Measurements from ENCODE around the gene PTPRD. TPM values are rescaled to one million over a fixed set of nuclear protein-coding genes. Genes with fewer than 3 reads are reported as not detected.
"Not testable (repeated sequence)": the region's sequence is repeated elsewhere in the genome, so short reads cannot be mapped to it uniquely, and the experiment has no call there.

Gene PTPRD
- polyA plus RNA-seq, 4 donors, result 2.1 to 5.6 (median 3.9) TPM

DNA sequence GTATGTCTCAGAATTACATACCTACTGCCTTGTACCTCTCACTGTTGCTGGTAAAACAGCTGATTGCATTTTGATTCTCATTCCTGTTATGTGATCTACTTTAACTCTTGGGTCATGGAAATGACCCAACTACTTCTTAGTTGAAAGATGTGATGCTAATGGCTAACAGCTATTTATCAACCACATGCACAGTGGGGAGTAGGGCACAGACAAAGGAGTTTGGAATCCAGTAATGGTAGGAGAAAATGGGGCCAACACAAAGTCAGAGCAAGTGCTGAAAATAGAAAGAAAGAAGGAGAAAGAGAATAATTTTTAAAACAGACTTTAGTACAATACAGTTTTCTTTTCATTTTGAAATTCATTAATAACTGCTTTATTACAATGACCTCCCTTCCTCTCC is 241.0 kb downstream of the PTPRD start:
- no peak overlapping the region for H3K4me3 ChIP-seq (ENCODE audit: low read depth in 1 of 3, low read length in 3 of 3)
- DNase-seq (no peak), FAIRE-seq (no peak)
- no peaks in the 10 kb centered on the region for H3K36me3 ChIP-seq (ENCODE audit: control insufficient read depth in 3 of 3, insufficient read depth in 2 of 3, low read depth in 1 of 3, low read length in 3 of 3)
- no peaks in the 10 kb centered on the region for H3K27me3 ChIP-seq (ENCODE audit: control insufficient read depth in 3 of 3, insufficient read depth in 3 of 3, low read length in 3 of 3)
- no peaks in the 10 kb centered on the region for H3K9me3 ChIP-seq (ENCODE audit: control insufficient read depth in 2 of 2, insufficient read depth in 1 of 2, low read depth in 1 of 2, low read length in 1 of 2)
- H3K4me1 ChIP-seq (ENCODE audit: control insufficient read depth in 3 of 3, insufficient read depth in 2 of 3, low read depth in 1 of 3, low read length in 2 of 3), result no peaks in the 10 kb centered on the region
- no peak overlapping the region for H3K27ac ChIP-seq (ENCODE audit: low read depth in 1 of 3, low read length in 2 of 3)

DNA sequence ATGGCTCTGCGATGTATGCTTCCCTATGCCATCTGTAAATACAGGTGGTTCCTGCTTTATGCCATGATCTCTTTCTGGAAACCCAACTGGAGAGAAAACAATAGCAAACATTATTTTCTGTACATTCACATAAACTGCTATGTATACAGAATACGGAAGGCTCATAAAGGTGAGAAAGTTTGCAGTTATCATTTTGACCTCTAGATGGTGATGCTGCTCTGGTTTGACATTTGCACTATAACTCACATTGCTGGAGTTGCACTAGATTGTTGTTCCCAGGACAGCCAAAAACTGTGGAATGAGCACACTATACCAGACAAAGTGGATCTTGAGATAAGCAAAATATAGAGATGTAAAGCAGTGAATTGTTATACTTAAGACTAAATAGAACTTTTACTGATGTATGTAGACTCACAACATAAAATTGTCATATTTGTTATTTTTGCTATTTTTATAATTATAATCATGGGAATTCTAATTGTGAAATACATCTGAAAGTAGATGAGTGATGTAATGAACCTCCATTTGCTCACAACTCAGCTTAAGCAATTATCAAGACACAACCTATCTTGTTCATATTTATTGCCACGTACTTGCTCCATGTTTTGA is 246.5 kb downstream of the PTPRD start:
- no peak overlapping the region for H3K27ac ChIP-seq (ENCODE audit: low read depth in 1 of 3, low read length in 2 of 3)
- H3K4me3 ChIP-seq (ENCODE audit: low read depth in 1 of 3, low read length in 3 of 3), result no peak overlapping the region
- WGBS, 3 donors, result 34 to 40% (median 35%) methylated on average over 3 of the region's 3 CpGs
- no peaks in the 10 kb centered on the region for H3K4me1 ChIP-seq (ENCODE audit: control insufficient read depth in 3 of 3, insufficient read depth in 2 of 3, low read depth in 1 of 3, low read length in 2 of 3)
- no peak for FAIRE-seq
- H3K9me3 ChIP-seq (ENCODE audit: control insufficient read depth in 2 of 2, insufficient read depth in 1 of 2, low read depth in 1 of 2, low read length in 1 of 2), result no peaks in the 10 kb centered on the region
- no peaks in the 10 kb centered on the region for H3K27me3 ChIP-seq (ENCODE audit: control insufficient read depth in 3 of 3, insufficient read depth in 3 of 3, low read length in 3 of 3)
- no peaks in the 10 kb centered on the region for H3K36me3 ChIP-seq (ENCODE audit: control insufficient read depth in 3 of 3, insufficient read depth in 2 of 3, low read depth in 1 of 3, low read length in 3 of 3)
- DNase-seq, result peak; percentile 25 to 47

DNA sequence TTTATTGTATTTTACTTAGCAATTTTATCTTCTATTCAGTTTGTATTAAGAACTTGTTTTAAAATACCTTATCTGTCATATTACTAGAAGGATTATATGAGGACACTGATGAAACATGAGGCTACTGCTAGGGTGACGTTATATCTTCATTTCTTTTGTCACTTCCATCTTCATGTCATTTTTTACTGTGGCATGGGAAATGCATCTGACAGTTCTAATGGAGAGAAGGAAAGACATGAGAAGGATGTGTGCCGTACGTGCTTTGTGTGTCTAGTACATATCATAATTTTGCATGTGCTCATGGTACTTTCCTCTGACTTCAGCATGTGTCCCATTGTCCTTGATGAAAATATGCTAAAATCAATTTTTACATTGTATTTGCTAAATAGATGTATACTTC is 258.2 kb downstream of the PTPRD start:
- no peaks in the 10 kb centered on the region for H3K9me3 ChIP-seq (ENCODE audit: control insufficient read depth in 2 of 2, insufficient read depth in 1 of 2, low read depth in 1 of 2, low read length in 1 of 2)
- H3K36me3 ChIP-seq (ENCODE audit: control insufficient read depth in 3 of 3, insufficient read depth in 2 of 3, low read depth in 1 of 3, low read length in 3 of 3), result no peaks in the 10 kb centered on the region
- WGBS, 3 donors, result 78 to 82% (median 80%) methylated on average over 3 of the region's 3 CpGs
- H3K4me1 ChIP-seq (ENCODE audit: control insufficient read depth in 3 of 3, insufficient read depth in 2 of 3, low read depth in 1 of 3, low read length in 2 of 3), result no peaks in the 10 kb centered on the region
- DNase-seq (no peak), FAIRE-seq (no peak)
- no peaks in the 10 kb centered on the region for H3K27me3 ChIP-seq (ENCODE audit: control insufficient read depth in 3 of 3, insufficient read depth in 3 of 3, low read length in 3 of 3)
- no peak overlapping the region for H3K27ac ChIP-seq (ENCODE audit: low read depth in 1 of 3, low read length in 2 of 3)
- H3K4me3 ChIP-seq (ENCODE audit: low read depth in 1 of 3, low read length in 3 of 3), result no peak overlapping the region

DNA sequence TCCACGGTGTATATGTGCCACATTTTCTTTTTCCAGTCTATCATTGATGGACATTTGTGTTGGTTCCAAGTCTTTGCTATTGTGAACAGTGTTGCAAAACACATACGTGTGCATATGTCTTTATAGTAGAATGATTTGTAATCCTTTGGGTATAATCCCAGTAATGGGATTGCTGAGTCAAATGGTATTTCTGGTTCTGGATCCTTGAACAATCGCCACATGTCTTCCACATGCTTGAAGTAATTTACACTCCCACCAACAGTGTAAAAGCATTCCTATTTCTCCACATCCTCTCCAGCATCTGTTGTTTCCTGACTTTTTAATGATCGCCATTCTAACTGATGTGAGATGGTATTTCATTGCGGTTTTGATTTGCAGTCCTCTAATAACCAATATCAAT is 267.2 kb downstream of the PTPRD start:
- not testable (repeated sequence) for H3K4me3 ChIP-seq (ENCODE audit: low read depth in 1 of 3, low read length in 3 of 3); H3K27ac ChIP-seq (ENCODE audit: low read depth in 1 of 3, low read length in 2 of 3); FAIRE-seq; H3K27me3 ChIP-seq (ENCODE audit: control insufficient read depth in 3 of 3, insufficient read depth in 3 of 3, low read length in 3 of 3); DNase-seq; H3K4me1 ChIP-seq (ENCODE audit: control insufficient read depth in 3 of 3, insufficient read depth in 2 of 3, low read depth in 1 of 3, low read length in 2 of 3); H3K9me3 ChIP-seq (ENCODE audit: control insufficient read depth in 2 of 2, insufficient read depth in 1 of 2, low read depth in 1 of 2, low read length in 1 of 2); H3K36me3 ChIP-seq (ENCODE audit: control insufficient read depth in 3 of 3, insufficient read depth in 2 of 3, low read depth in 1 of 3, low read length in 3 of 3)
- 65 to 75% (median 70%) methylated on average over 5 of the region's 5 CpGs for WGBS, 3 donors

DNA sequence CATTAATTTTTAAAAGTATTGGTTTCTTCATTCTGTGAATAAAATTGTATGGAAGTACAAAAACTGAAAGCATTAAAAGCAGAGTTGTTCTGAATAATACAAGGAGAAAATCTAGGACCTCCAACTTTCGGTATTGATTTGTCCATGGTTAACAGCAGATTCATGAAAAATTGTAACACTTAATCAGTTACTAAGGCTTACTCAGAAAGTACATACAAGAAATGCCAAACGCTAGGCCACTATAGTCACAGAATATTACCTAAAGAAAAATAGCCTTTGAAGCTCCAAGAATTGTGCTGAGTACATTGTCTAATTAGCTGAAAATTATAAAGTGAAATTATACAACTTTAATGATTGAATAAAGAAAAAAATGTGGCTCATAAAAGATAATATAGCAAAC is 271.7 kb downstream of the PTPRD start:
- H3K4me3 ChIP-seq (ENCODE audit: low read depth in 1 of 3, low read length in 3 of 3), result no peak overlapping the region
- no peaks in the 10 kb centered on the region for H3K4me1 ChIP-seq (ENCODE audit: control insufficient read depth in 3 of 3, insufficient read depth in 2 of 3, low read depth in 1 of 3, low read length in 2 of 3)
- no peak for FAIRE-seq
- no peaks in the 10 kb centered on the region for H3K27me3 ChIP-seq (ENCODE audit: control insufficient read depth in 3 of 3, insufficient read depth in 3 of 3, low read length in 3 of 3)
- no peak for DNase-seq
- H3K27ac ChIP-seq (ENCODE audit: low read depth in 1 of 3, low read length in 2 of 3), result no peak overlapping the region
- WGBS, 3 donors, result 63 to 75% (median 73%) methylated on average over 2 of the region's 2 CpGs
- no peaks in the 10 kb centered on the region for H3K9me3 ChIP-seq (ENCODE audit: control insufficient read depth in 2 of 2, insufficient read depth in 1 of 2, low read depth in 1 of 2, low read length in 1 of 2)
- H3K36me3 ChIP-seq (ENCODE audit: control insufficient read depth in 3 of 3, insufficient read depth in 2 of 3, low read depth in 1 of 3, low read length in 3 of 3), result no peaks in the 10 kb centered on the region

DNA sequence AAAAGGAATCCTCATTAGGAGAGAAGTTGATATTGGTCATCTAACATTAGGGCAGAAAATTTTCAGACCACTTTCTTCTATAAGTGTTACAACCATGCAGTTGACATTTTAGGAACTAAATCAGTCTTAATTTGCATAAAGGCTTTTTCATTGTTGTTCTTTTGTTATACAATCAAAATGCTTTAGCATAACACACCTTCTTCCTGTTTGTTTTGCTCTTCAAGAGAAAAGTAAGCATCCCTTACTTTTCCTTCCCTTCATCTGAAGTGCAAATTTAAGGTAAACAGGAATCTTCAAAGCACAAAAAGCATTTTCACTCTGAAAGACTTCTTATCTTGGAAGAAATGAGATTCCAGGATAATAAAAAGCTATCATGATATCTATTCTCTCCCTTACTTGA is 273.6 kb downstream of the PTPRD start:
- Histone ChIP-seq H3K4me1 (ENCODE audit: control insufficient read depth in 3 of 3, insufficient read depth in 2 of 3, low read depth in 1 of 3, low read length in 2 of 3) (no peaks in the 10 kb centered on the region), H3K36me3 (ENCODE audit: control insufficient read depth in 3 of 3, insufficient read depth in 2 of 3, low read depth in 1 of 3, low read length in 3 of 3) (no peaks in the 10 kb centered on the region), H3K4me3 (ENCODE audit: low read depth in 1 of 3, low read length in 3 of 3) (no peak overlapping the region), H3K27me3 (ENCODE audit: control insufficient read depth in 3 of 3, insufficient read depth in 3 of 3, low read length in 3 of 3) (no peaks in the 10 kb centered on the region), H3K27ac (ENCODE audit: low read depth in 1 of 3, low read length in 2 of 3) (no peak overlapping the region), H3K9me3 (ENCODE audit: control insufficient read depth in 2 of 2, insufficient read depth in 1 of 2, low read depth in 1 of 2, low read length in 1 of 2) (no peaks in the 10 kb centered on the region)
- FAIRE-seq, result no peak
- DNase-seq, result no peak

DNA sequence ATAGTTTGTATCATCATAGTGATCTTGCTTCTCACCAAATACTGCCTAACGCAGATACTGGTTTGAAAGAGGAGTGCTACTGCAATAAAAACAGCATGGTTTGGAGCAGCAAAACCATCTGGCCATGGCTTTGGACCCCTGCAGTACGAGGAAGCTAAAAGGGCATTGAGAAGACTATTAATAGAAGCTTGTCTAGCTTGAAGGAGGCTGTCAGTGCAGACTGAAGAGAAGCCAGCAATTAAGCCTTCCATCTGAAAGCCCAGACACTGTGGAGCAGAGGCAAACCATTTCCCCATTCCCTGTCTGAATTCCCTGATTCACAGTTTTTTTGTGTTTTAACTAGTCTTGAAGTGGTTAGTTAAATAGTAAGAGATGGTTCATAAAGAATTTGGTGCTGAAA is 281.6 kb downstream of the PTPRD start:
- DNase-seq (no peak), FAIRE-seq (no peak)
- Histone ChIP-seq H3K36me3 (ENCODE audit: control insufficient read depth in 3 of 3, insufficient read depth in 2 of 3, low read depth in 1 of 3, low read length in 3 of 3) (no peaks in the 10 kb centered on the region), H3K4me1 (ENCODE audit: control insufficient read depth in 3 of 3, insufficient read depth in 2 of 3, low read depth in 1 of 3, low read length in 2 of 3) (no peaks in the 10 kb centered on the region), H3K9me3 (ENCODE audit: control insufficient read depth in 2 of 2, insufficient read depth in 1 of 2, low read depth in 1 of 2, low read length in 1 of 2) (no peaks in the 10 kb centered on the region), H3K4me3 (ENCODE audit: low read depth in 1 of 3, low read length in 3 of 3) (no peak overlapping the region), H3K27ac (ENCODE audit: low read depth in 1 of 3, low read length in 2 of 3) (no peak overlapping the region), H3K27me3 (ENCODE audit: control insufficient read depth in 3 of 3, insufficient read depth in 3 of 3, low read length in 3 of 3) (no peaks in the 10 kb centered on the region)
- WGBS, 3 donors, result 36 to 43% (median 43%) methylated on average over 2 of the region's 2 CpGs

DNA sequence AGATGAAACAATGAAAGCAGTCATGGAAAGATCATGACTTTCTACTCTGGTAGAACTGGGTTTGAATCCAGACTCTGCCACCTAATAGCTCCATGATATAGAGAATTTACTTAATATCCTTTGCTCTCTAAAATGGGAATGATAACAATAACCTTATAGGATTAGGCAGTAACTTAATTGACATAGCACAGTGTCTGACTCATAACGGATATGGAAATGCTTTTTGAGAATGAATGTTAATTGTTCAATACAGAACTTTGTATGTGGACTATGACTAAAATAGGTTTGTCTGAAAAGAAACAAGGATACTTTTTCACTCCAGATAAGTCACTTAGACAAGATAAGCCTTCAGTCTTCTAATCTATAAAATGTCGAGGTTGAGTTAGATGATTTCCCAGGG is 330.7 kb downstream of the PTPRD start:
- Histone ChIP-seq H3K36me3 (ENCODE audit: control insufficient read depth in 3 of 3, insufficient read depth in 2 of 3, low read depth in 1 of 3, low read length in 3 of 3) (no peaks in the 10 kb centered on the region), H3K27ac (ENCODE audit: low read depth in 1 of 3, low read length in 2 of 3) (no peak overlapping the region), H3K9me3 (ENCODE audit: control insufficient read depth in 2 of 2, insufficient read depth in 1 of 2, low read depth in 1 of 2, low read length in 1 of 2) (peaks cover 0 to 1% of the 10 kb centered on the region in 2 donors), H3K4me3 (ENCODE audit: low read depth in 1 of 3, low read length in 3 of 3) (no peak overlapping the region), H3K4me1 (ENCODE audit: control insufficient read depth in 3 of 3, insufficient read depth in 2 of 3, low read depth in 1 of 3, low read length in 2 of 3) (no peaks in the 10 kb centered on the region), H3K27me3 (ENCODE audit: control insufficient read depth in 3 of 3, insufficient read depth in 3 of 3, low read length in 3 of 3) (no peaks in the 10 kb centered on the region)
- no peak for FAIRE-seq
- 57 to 80% (median 69%) methylated on average over 2 of the region's 2 CpGs for WGBS, 3 donors
- DNase-seq, result no peak

DNA sequence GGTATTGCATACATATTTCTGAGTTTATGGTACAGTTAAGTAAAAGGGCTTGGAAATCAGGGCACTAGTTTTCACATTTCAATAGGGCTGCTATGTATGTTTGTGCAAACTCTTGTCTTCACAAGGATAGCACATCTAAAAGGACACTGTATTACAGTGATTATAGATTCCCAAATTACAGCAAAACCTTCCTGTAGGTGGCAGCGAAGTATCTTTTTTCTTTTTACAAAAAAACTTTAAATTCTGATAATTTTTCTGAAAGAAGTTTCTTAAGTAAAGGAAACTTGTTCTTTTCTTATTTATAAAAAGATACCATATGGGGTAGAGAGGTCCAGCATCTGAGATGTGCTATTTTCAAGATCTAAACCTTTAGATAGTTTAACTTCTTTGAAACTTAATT is 337.8 kb downstream of the PTPRD start:
- no peak for FAIRE-seq
- WGBS, 3 donors, result 27 to 63% (median 33%) methylated on average over 1 of the region's 1 CpG
- no peak overlapping the region for H3K4me3 ChIP-seq (ENCODE audit: low read depth in 1 of 3, low read length in 3 of 3)

More for the DNA sequence above, 337.8 kb downstream of the PTPRD start:
- no peaks in the 10 kb centered on the region for H3K27me3 ChIP-seq (ENCODE audit: control insufficient read depth in 3 of 3, insufficient read depth in 3 of 3, low read length in 3 of 3)
- H3K9me3 ChIP-seq (ENCODE audit: control insufficient read depth in 2 of 2, insufficient read depth in 1 of 2, low read depth in 1 of 2, low read length in 1 of 2), result no peaks in the 10 kb centered on the region
- no peak for DNase-seq
- H3K27ac ChIP-seq (ENCODE audit: low read depth in 1 of 3, low read length in 2 of 3), result no peak overlapping the region
- H3K4me1 ChIP-seq (ENCODE audit: control insufficient read depth in 3 of 3, insufficient read depth in 2 of 3, low read depth in 1 of 3, low read length in 2 of 3), result no peaks in the 10 kb centered on the region
- no peaks in the 10 kb centered on the region for H3K36me3 ChIP-seq (ENCODE audit: control insufficient read depth in 3 of 3, insufficient read depth in 2 of 3, low read depth in 1 of 3, low read length in 3 of 3)
